Transverse colon (tissue), 3 donors: ENCODE measurements around the gene MGAT3.

Experiments used
- CTCF ChIP-seq, 5 experiments: fragments of 200-600 bp in 3 of 5; fragments of 450-650 bp in 2 of 5; sonication (generic) in 3 of 5; IDR thresholded peaks; 1 replicate in 2 of 5; 2 replicates in 3 of 5; pipeline ENCODE4 v1.5.1; 2016 to 2017; ENCODE audit warnings: antibody characterized with exemption in 5 of 5, inconsistent platforms in 3 of 5, mild to moderate bottlenecking in 2 of 5, moderate library complexity in 1 of 5
- EP300 ChIP-seq: sonication (generic); formaldehyde crosslinking; IDR thresholded peaks from one replicate; pipeline ENCODE4 v1.6.1; 2017; ENCODE audit warnings: antibody characterized with exemption, low read depth
- POLR2A ChIP-seq: fragments of 450-650 bp; IDR thresholded peaks from one replicate; pipeline ENCODE4 v1.6.1; 2016; ENCODE audit warnings: antibody characterized with exemption, mild to moderate bottlenecking, moderate library complexity

GRCh38 chr22:39486951-39487825 is 30.4 kb downstream of the MGAT3 start:
- no peak for TF ChIP-seq CTCF (IDR thresholded peaks at IDR 0.05)
- no peak for TF ChIP-seq POLR2A
- no peak for TF ChIP-seq EP300
